Cardiac muscle cell (in vitro differentiated cells and primary cell): ENCODE data around the gene OVCH1. TPM values are rescaled to one million over a fixed set of nuclear protein-coding genes. Genes with fewer than 3 reads are reported as not detected.
"Not testable (repeated sequence)": the region's sequence is repeated elsewhere in the genome, so short reads cannot be mapped to it uniquely, and the experiment has no call there.

Experiments
- DNase-seq, 2 donors: peaks; one replicate each; pipeline versions ENCODE4 v3.0.0 to v3.0.0-alpha.2; 2010 to 2017; ENCODE audit warnings: low read depth in 1 of 2, low spot score in 1 of 2
- H3K27ac ChIP-seq: fragments of 200-600 bp; sonication (generic); 2 replicates; pipeline ENCODE4 v1.5.1; 2016
- H3K27me3 ChIP-seq: fragments of 200-600 bp; sonication (generic); 2 replicates; pipeline ENCODE4 v1.6.0; 2016; ENCODE audit warnings: control low read depth
- H3K36me3 ChIP-seq: fragments of 200-600 bp; sonication (generic); 2 replicates; pipeline ENCODE4 v1.5.1; 2016; ENCODE audit warnings: control low read depth
- H3K4me1 ChIP-seq: fragments of 200-600 bp; sonication (generic); 2 replicates; pipeline ENCODE4 v1.8.1; 2017; ENCODE audit warnings: low read depth, mild to moderate bottlenecking, mixed run types
- H3K4me3 ChIP-seq: fragments of 200-600 bp; sonication (generic); 2 replicates; pipeline ENCODE4 v1.5.1; 2016; ENCODE audit warnings: mild to moderate bottlenecking
- H3K9me3 ChIP-seq: fragments of 200-600 bp; sonication (generic); 2 replicates; pipeline ENCODE4 v1.5.1; 2017; ENCODE audit warnings: low read depth, mild to moderate bottlenecking, control low read depth
- polyA plus RNA-seq: library from polyadenylated mRNA; unstranded; fragments of >200 nt; fragmentation: Nextera tagmentation; extraction: Ambion mirVana; gene quantifications from 2 replicates; pipeline ENCODE4 v1.2.1, GENCODE V29; 2016
- total RNA-seq: library from RNA; depleted of rRNA; stranded (reverse); fragments of >200 nt; gene quantifications from 2 replicates; pipeline ENCODE4 v1.2.3, GENCODE V29; 2016
- TF ChIP-seq, protein P1 (sequence below): IDR thresholded peaks from 2 replicates; pipeline ENCODE4 v1.5.1; 2012; ENCODE audit warnings: low read depth, mild to moderate bottlenecking, low read length

OVCH1 gene
- total and polyA plus RNA-seq, 2 experiments from 2014 or later: not detected

DNA sequence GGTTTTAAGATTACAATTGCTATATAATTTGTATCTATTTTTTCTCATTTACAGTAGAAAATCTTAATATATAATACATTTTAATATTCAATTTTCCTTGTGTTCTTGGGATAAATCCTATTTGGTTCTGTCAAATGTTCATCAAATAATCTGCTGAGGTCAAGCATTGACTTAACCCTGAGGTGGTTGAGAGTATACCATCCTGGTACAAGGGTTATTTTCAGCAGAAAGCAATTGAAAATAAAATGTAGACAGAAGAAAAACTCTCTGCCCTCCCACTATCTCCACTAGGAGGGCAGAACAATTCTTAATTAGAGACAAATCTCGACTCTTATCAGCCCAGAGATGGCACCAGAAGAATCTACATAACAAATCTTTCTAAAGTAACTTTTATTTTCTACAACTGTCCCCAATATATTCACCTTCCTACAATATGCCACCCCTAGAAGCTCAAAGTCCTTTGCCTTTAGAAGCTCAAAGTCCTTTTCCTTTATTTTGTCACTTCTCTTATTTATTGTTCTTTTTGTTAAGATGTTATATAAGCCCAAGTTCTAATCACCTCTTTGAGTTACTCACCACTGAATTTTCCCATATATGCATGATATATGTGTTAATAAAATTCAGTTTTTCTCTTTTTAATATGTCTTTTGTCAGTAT lies 58.6 kb downstream of the OVCH1 start:
- TF ChIP-seq, protein P1, sequence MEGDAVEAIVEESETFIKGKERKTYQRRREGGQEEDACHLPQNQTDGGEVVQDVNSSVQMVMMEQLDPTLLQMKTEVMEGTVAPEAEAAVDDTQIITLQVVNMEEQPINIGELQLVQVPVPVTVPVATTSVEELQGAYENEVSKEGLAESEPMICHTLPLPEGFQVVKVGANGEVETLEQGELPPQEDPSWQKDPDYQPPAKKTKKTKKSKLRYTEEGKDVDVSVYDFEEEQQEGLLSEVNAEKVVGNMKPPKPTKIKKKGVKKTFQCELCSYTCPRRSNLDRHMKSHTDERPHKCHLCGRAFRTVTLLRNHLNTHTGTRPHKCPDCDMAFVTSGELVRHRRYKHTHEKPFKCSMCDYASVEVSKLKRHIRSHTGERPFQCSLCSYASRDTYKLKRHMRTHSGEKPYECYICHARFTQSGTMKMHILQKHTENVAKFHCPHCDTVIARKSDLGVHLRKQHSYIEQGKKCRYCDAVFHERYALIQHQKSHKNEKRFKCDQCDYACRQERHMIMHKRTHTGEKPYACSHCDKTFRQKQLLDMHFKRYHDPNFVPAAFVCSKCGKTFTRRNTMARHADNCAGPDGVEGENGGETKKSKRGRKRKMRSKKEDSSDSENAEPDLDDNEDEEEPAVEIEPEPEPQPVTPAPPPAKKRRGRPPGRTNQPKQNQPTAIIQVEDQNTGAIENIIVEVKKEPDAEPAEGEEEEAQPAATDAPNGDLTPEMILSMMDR: no peak
- Histone ChIP-seq H3K36me3 (no peaks in the 10 kb centered on the region), H3K27ac (no peak overlapping the region), H3K27me3 (no peaks in the 10 kb centered on the region), H3K9me3 (no peaks in the 10 kb centered on the region), H3K4me3 (no peak overlapping the region), H3K4me1 (no peaks in the 10 kb centered on the region)
- no peak for DNase-seq

DNA sequence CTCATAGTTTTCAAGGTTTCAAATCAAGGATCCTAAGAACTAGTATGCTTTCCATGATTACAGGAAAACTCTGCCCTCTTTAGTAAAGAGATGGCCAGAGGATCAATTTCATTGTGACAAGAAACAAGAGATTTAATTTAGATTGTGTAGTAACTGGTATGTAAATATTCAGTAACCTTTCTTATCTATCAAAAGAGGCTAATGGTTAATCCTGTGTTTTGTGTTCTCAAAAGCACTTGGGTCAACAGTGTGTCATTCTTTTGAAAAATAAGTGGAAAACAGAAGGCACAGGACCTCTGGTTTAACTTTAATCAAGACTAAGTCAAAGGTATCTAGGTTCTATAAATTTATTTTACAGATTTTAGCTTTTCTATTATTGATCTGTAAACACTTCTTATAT lies 59.9 kb downstream of the OVCH1 start:
- TF ChIP-seq, protein P1: no peak
- Histone ChIP-seq H3K36me3 (no peaks in the 10 kb centered on the region), H3K27ac (no peak overlapping the region), H3K4me3 (no peak overlapping the region), H3K9me3 (no peaks in the 10 kb centered on the region), H3K27me3 (no peaks in the 10 kb centered on the region), H3K4me1 (no peaks in the 10 kb centered on the region)
- DNase-seq: no peak

DNA sequence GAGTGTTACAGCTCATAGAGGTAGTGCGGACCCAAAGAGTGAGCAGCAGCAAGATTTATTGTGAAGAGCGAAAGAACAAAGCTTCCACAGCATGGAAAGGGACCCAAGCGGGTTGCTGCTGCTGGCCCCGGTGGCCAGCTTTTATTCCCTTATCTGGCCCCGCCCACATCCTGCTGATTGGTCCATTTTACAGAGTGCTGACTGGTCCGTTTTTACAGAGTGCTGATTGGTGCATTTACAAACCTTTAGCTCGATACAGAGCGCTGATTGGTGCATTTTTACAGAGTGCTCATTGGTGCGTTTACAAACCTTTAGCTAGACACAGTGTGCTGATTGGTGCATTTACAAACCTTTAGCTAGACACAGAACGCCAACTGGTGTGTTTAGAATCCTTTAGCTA lies 60.7 kb downstream of the OVCH1 start:
- not testable (repeated sequence) for H3K36me3 ChIP-seq, H3K4me1 ChIP-seq, H3K4me3 ChIP-seq, H3K27me3 ChIP-seq, H3K27ac ChIP-seq, DNase-seq, H3K9me3 ChIP-seq

DNA sequence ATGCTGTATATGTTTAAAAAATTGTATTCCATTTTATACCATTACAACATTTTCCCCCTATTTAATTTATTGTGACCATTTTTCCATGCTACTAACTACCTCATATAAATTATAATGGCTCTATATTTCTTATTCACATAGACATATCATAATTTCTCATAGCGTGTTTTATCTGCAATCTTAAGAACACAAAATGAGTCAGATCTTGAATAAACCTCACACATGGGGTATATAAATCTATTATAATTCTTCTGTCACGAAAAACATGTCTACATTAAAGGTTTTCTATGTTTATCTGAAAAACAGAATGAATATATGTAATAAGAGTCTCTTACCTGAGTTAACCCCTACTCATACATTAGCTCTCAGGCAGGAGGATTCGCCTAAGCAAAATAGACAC lies 66.0 kb downstream of the OVCH1 start:
- Histone ChIP-seq H3K9me3 (no peaks in the 10 kb centered on the region), H3K4me1 (no peaks in the 10 kb centered on the region), H3K4me3 (no peak overlapping the region), H3K27ac (no peak overlapping the region), H3K36me3 (no peaks in the 10 kb centered on the region), H3K27me3 (no peaks in the 10 kb centered on the region)
- TF ChIP-seq, protein P1: no peak
- no peak for DNase-seq

DNA sequence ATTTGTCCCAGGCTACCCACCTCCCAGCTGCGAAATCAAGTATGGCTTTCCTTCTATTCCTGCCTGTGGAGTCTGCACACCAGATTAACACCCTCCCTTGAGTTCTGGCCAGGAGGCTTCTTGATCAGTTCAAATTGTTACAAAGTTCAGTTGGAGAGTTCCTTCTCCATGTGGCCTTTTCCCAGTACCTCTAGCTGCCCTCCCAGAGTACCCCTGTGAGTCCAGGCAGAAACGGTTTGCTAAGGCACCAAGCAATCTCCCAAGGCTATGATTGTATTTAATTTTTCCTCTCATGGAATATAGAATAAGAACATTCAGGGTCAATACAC lies 66.8 kb downstream of the OVCH1 start:
- H3K4me1 ChIP-seq: no peaks in the 10 kb centered on the region
- H3K27me3 ChIP-seq: no peaks in the 10 kb centered on the region
- H3K36me3 ChIP-seq: no peaks in the 10 kb centered on the region
- no peaks in the 10 kb centered on the region for H3K9me3 ChIP-seq
- no peak overlapping the region for H3K4me3 ChIP-seq
- TF ChIP-seq, protein P1: no peak
- no peak overlapping the region for H3K27ac ChIP-seq
- no peak for DNase-seq

DNA sequence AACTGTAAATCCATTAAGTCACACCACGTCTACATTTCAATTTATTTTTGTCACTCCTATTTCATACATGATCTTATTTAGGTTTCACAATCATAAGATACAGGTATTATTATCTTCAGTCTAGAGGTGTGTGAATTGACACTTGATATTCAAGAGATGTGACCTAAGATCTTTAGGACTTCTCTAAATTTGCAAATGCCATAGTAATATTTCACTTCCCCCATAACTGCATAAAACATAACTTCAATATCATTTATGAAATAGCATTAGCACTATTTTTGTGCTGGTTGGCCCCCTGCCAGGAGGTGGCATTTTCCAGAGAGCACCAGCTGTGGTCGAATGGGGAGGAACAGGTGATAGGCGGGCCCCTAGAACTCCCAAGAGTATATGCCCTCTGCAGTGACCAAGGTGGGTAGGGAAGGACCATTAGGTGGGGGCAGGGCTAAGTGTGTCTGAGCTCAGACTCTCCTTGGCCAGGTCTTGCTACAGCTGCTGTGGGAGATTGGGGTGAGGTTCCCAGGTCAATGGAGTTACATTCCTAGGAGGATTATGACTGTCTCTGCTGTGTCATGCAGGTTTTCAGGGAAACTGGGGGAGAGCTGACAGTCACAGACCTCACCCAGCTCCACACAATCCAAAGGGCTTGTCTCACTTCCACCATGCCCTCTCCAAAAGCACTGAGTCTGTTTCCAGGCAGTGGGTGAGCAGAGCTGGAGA lies 67.3 kb downstream of the OVCH1 start:
- TF ChIP-seq, protein P1: no peak
- Histone ChIP-seq H3K4me1 (no peaks in the 10 kb centered on the region), H3K27ac (no peak overlapping the region), H3K27me3 (no peaks in the 10 kb centered on the region), H3K9me3 (no peaks in the 10 kb centered on the region), H3K4me3 (no peak overlapping the region), H3K36me3 (no peaks in the 10 kb centered on the region)
- DNase-seq: no peak
